Activated naive CD4-positive, alpha-beta T cell treated with anti-CD3 and anti-CD28 coated beads, Interleukin-2, amount 50 U/mL, for 72 hours (primary cell): ENCODE measurements around the gene FOXS1. TPM values are rescaled to one million over a fixed set of nuclear protein-coding genes. Genes with fewer than 3 reads are reported as not detected.
A peak's percentile ranks its signal among the peaks of the same experiment; 100 is the strongest.

Experiments
- ATAC-seq, 2 donors: fragments of 150-1000 bp; cut with Tn5 transposase; 2 replicates each; pipeline ENCODE4 v1.10.0; 2021; ENCODE audit warnings: mild to moderate bottlenecking in 2 of 2, moderate library complexity in 2 of 2
- DNase-seq, 2 donors: peaks; one replicate each; pipeline ENCODE4 v3.0.0; 2021 to 2022; ENCODE audit warnings: low spot score in 2 of 2
- H3K27ac Mint-ChIP-seq, 2 donors: one replicate each; pipeline ENCODE4 v1.8.0; 2022; ENCODE audit warnings: mild to moderate bottlenecking in 2 of 2, mixed read lengths in 2 of 2
- H3K36me3 Mint-ChIP-seq, 2 donors: one replicate each; pipeline ENCODE4 v1.8.0; 2022; ENCODE audit warnings: mixed read lengths in 2 of 2
- H3K9me3 Mint-ChIP-seq, 2 donors: one replicate each; pipeline ENCODE4 v1.8.0; 2022; ENCODE audit warnings: mixed read lengths in 2 of 2
- total RNA-seq, 2 donors: library from RNA; stranded (reverse); gene quantifications; one replicate each; pipeline ENCODE4 v1.2.3, GENCODE V29; 2022

FOXS1 gene
- total RNA-seq, 2 donors from 2014 or later, result not detected

GRCh38 chr20:31864521-31865400 is 19.4 kb upstream of the FOXS1 start:
- Mint-ChIP-seq H3K36me3 (peaks cover 0 to 2% of the 10 kb centered on the region in 2 donors), H3K9me3 (no peaks in the 10 kb centered on the region), H3K27ac (no peak overlapping the region)
- DNase-seq (no peak), ATAC-seq (no peak)

GRCh38 chr20:31863296-31864085 is 18.1 kb upstream of the FOXS1 start:
- DNase-seq (no peak), ATAC-seq (no peak)
- Mint-ChIP-seq H3K9me3 (no peaks in the 10 kb centered on the region), H3K27ac (no peak overlapping the region), H3K36me3 (no peaks in the 10 kb centered on the region)

- Mint-ChIP-seq H3K9me3 (no peaks in the 10 kb centered on the region), H3K36me3 (no peaks in the 10 kb centered on the region), H3K27ac (no peak overlapping the region)
- DNase-seq, result no peak
- no peak for ATAC-seq
These were observed 17.1 kb upstream of the FOXS1 start for GRCh38 chr20:31862506-31862905.

GRCh38 chr20:31862157-31862470 is 16.7 kb upstream of the FOXS1 start:
- ATAC-seq, result no peak
- no peak for DNase-seq
- H3K36me3 Mint-ChIP-seq, result no peaks in the 10 kb centered on the region
- no peaks in the 10 kb centered on the region for H3K9me3 Mint-ChIP-seq
- H3K27ac Mint-ChIP-seq, result no peak overlapping the region

- peak in 1 of 2 donors; percentile 67 for DNase-seq
- peak; percentile 48 to 94 for ATAC-seq
- Mint-ChIP-seq H3K9me3 (no peaks in the 10 kb centered on the region), H3K36me3 (no peaks in the 10 kb centered on the region), H3K27ac (no peak overlapping the region)
These were observed 16.2 kb upstream of the FOXS1 start for GRCh38 chr20:31861385-31862156.

GRCh38 chr20:31861135-31861384 is 15.7 kb upstream of the FOXS1 start:
- Mint-ChIP-seq H3K36me3 (no peaks in the 10 kb centered on the region), H3K27ac (no peak overlapping the region), H3K9me3 (no peaks in the 10 kb centered on the region)
- DNase-seq (no peak), ATAC-seq (peak; percentile 7 to 34)

- ATAC-seq (no peak), DNase-seq (no peak)
- H3K36me3 Mint-ChIP-seq, result no peaks in the 10 kb centered on the region
- H3K9me3 Mint-ChIP-seq, result no peaks in the 10 kb centered on the region
- no peak overlapping the region for H3K27ac Mint-ChIP-seq
These were observed 15.2 kb upstream of the FOXS1 start for GRCh38 chr20:31860390-31861134.

- DNase-seq (no peak), ATAC-seq (no peak)
- Mint-ChIP-seq H3K9me3 (no peaks in the 10 kb centered on the region), H3K36me3 (no peaks in the 10 kb centered on the region), H3K27ac (no peak overlapping the region)
These were observed 14.6 kb upstream of the FOXS1 start for GRCh38 chr20:31859998-31860380.

GRCh38 chr20:31859266-31859997 is 14.0 kb upstream of the FOXS1 start:
- no peak for DNase-seq
- no peak overlapping the region for H3K27ac Mint-ChIP-seq
- ATAC-seq, result no peak
- no peaks in the 10 kb centered on the region for H3K9me3 Mint-ChIP-seq
- no peaks in the 10 kb centered on the region for H3K36me3 Mint-ChIP-seq

GRCh38 chr20:31858760-31859083 is 13.3 kb upstream of the FOXS1 start:
- no peaks in the 10 kb centered on the region for H3K9me3 Mint-ChIP-seq

GRCh38 chr20:31857861-31858759 is 12.7 kb upstream of the FOXS1 start:
- peak in 1 of 2 donors; percentile 34 for ATAC-seq
- no peak for DNase-seq
- Mint-ChIP-seq H3K36me3 (no peaks in the 10 kb centered on the region), H3K27ac (no peak overlapping the region), H3K9me3 (no peaks in the 10 kb centered on the region)

More at GRCh38 chr20:31858760-31859083, 13.3 kb upstream of the FOXS1 start:
- DNase-seq (no peak), ATAC-seq (no peak)
- Mint-ChIP-seq H3K36me3 (no peaks in the 10 kb centered on the region), H3K27ac (no peak overlapping the region)

GRCh38 chr20:31856516-31856915 is 11.1 kb upstream of the FOXS1 start:
- DNase-seq, result no peak

GRCh38 chr20:31853481-31853880 is 8.1 kb upstream of the FOXS1 start:
- ATAC-seq, result no peak
- DNase-seq, result no peak
- Mint-ChIP-seq H3K9me3 (no peaks in the 10 kb centered on the region), H3K27ac (no peak overlapping the region), H3K36me3 (no peaks in the 10 kb centered on the region)

More at GRCh38 chr20:31856516-31856915, 11.1 kb upstream of the FOXS1 start:
- no peak overlapping the region for H3K27ac Mint-ChIP-seq
- ATAC-seq, result no peak
- no peaks in the 10 kb centered on the region for H3K36me3 Mint-ChIP-seq
- H3K9me3 Mint-ChIP-seq, result no peaks in the 10 kb centered on the region

GRCh38 chr20:31851240-31851955 is 6.0 kb upstream of the FOXS1 start:
- no peak for ATAC-seq
- no peaks in the 10 kb centered on the region for H3K36me3 Mint-ChIP-seq

More at GRCh38 chr20:31851240-31851955, 6.0 kb upstream of the FOXS1 start:
- Mint-ChIP-seq H3K9me3 (no peaks in the 10 kb centered on the region), H3K27ac (no peak overlapping the region)
- DNase-seq, result no peak
